HepG2 (cell line): Measurements from ENCODE around the gene ASL. TPM values are rescaled to one million over a fixed set of nuclear protein-coding genes. Genes with fewer than 3 reads are reported as not detected.

Source experiments
- CEBPG ChIP-seq: IDR thresholded peaks from 2 replicates; pipeline ENCODE4 v1.6.1; 2016
- GABPB1 ChIP-seq: IDR thresholded peaks from 2 replicates; pipeline ENCODE4 v1.6.1; 2016; ENCODE audit warnings: mild to moderate bottlenecking, missing genetic modification reagents, moderate library complexity, missing compliant biosample characterization
- NBN ChIP-seq: fragments of 450-650 bp; conservative IDR thresholded peaks from 2 replicates; pipeline ENCODE4 v1.6.1; 2017
- NFKBIZ ChIP-seq: IDR thresholded peaks from 2 replicates; pipeline ENCODE4 v1.6.1; 2018; ENCODE audit warnings: missing genetic modification reagents, missing compliant biosample characterization
- ZFAT ChIP-seq: sonication (generic); formaldehyde crosslinking; conservative IDR thresholded peaks from 2 replicates; pipeline ENCODE4 v1.8.1; 2023; ENCODE audit warnings: missing genetic modification reagents, inconsistent platforms
- ZNF335 ChIP-seq: sonication (generic); formaldehyde crosslinking; IDR thresholded peaks from 2 replicates; pipeline ENCODE4 v1.4.0; 2020; ENCODE audit warnings: missing genetic modification reagents
- ZNF607 ChIP-seq: sonication (generic); formaldehyde crosslinking; IDR thresholded peaks from 2 replicates; pipeline ENCODE4 v1.5.1; 2020; ENCODE audit warnings: missing genetic modification reagents, mild to moderate bottlenecking, borderline replicate concordance
- ZNF850 ChIP-seq: sonication (generic); formaldehyde crosslinking; conservative IDR thresholded peaks from 2 replicates; pipeline ENCODE4 v1.9.0; 2021; ENCODE audit warnings: mild to moderate bottlenecking, missing genetic modification reagents
- polyA plus RNA-seq, 8 experiments: library from polyadenylated mRNA; depleted of rRNA in 3 of 8; stranded (reverse) in 7 of 8; unstranded in 1 of 8; fragments of >200 nt; fragmentation: Illumina TruSeq in 4 of 8; extraction: Trizol in 4 of 8; gene quantifications; 2 replicates each; pipeline versions ENCODE4 v1.2.1 to v1.2.3, GENCODE V29; 2011 to 2016; ENCODE audit warnings: low read depth in 4 of 8, missing spikeins in 1 of 8, mixed read lengths in 1 of 8; ENCODE audit not compliant: insufficient read depth in 1 of 8
- total RNA-seq, 5 experiments: library from RNA; depleted of rRNA; stranded (reverse); fragments of >200 nt; fragmentation: Illumina TruSeq; extraction: Trizol; gene quantifications; 2 replicates each; pipeline ENCODE4 v1.2.3, GENCODE V29; 2016; ENCODE audit warnings: low read depth in 1 of 5
- TF ChIP-seq, protein P1 (sequence below): sonication (generic); formaldehyde crosslinking; IDR thresholded peaks from 2 replicates; pipeline ENCODE4 v1.9.0; 2021; ENCODE audit warnings: mild to moderate bottlenecking, missing genetic modification reagents
- TF ChIP-seq, protein P2 (sequence below): sonication (generic); formaldehyde crosslinking; IDR thresholded peaks from 2 replicates; pipeline ENCODE4 v1.4.0; 2020; ENCODE audit warnings: missing genetic modification reagents, borderline replicate concordance
- TF ChIP-seq, protein P3 (sequence below): sonication (generic); formaldehyde crosslinking; IDR thresholded peaks from 2 replicates; pipeline ENCODE4 v1.9.0; 2021; ENCODE audit warnings: missing genetic modification reagents, mild to moderate bottlenecking, borderline replicate concordance
- TF ChIP-seq, protein P4 (sequence below): sonication (generic); formaldehyde crosslinking; IDR thresholded peaks from 2 replicates; pipeline ENCODE4 v1.5.1; 2020; ENCODE audit warnings: mild to moderate bottlenecking, moderate library complexity, missing genetic modification reagents

ASL gene
- total and polyA plus RNA-seq, 2 of the 13 experiments (the other 11 are each of a cell fraction or from before 2014, with no cell fraction given): 71.4 to 96.5 TPM

DNA sequence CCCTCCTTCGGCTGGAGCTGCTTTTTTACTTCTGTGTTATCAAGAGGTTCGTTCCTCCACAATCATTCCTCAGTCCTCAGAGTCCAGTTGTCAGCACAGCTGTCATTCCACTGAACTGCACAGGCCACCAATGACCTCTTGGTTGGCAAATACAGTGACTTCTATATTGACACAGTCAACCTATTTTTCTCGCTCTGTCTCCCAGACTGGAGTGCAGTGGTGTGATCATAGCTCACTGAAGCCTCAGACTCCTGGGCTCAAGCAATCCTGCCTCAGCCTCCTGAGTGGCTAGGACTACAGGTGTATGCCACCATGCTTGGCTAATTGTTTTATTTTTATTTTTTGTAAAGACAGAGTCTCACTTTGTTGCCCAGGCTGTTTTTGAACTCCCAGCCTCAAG lies 66.7 kb downstream of the ASL start (continued):
- TF ChIP-seq, protein P1, sequence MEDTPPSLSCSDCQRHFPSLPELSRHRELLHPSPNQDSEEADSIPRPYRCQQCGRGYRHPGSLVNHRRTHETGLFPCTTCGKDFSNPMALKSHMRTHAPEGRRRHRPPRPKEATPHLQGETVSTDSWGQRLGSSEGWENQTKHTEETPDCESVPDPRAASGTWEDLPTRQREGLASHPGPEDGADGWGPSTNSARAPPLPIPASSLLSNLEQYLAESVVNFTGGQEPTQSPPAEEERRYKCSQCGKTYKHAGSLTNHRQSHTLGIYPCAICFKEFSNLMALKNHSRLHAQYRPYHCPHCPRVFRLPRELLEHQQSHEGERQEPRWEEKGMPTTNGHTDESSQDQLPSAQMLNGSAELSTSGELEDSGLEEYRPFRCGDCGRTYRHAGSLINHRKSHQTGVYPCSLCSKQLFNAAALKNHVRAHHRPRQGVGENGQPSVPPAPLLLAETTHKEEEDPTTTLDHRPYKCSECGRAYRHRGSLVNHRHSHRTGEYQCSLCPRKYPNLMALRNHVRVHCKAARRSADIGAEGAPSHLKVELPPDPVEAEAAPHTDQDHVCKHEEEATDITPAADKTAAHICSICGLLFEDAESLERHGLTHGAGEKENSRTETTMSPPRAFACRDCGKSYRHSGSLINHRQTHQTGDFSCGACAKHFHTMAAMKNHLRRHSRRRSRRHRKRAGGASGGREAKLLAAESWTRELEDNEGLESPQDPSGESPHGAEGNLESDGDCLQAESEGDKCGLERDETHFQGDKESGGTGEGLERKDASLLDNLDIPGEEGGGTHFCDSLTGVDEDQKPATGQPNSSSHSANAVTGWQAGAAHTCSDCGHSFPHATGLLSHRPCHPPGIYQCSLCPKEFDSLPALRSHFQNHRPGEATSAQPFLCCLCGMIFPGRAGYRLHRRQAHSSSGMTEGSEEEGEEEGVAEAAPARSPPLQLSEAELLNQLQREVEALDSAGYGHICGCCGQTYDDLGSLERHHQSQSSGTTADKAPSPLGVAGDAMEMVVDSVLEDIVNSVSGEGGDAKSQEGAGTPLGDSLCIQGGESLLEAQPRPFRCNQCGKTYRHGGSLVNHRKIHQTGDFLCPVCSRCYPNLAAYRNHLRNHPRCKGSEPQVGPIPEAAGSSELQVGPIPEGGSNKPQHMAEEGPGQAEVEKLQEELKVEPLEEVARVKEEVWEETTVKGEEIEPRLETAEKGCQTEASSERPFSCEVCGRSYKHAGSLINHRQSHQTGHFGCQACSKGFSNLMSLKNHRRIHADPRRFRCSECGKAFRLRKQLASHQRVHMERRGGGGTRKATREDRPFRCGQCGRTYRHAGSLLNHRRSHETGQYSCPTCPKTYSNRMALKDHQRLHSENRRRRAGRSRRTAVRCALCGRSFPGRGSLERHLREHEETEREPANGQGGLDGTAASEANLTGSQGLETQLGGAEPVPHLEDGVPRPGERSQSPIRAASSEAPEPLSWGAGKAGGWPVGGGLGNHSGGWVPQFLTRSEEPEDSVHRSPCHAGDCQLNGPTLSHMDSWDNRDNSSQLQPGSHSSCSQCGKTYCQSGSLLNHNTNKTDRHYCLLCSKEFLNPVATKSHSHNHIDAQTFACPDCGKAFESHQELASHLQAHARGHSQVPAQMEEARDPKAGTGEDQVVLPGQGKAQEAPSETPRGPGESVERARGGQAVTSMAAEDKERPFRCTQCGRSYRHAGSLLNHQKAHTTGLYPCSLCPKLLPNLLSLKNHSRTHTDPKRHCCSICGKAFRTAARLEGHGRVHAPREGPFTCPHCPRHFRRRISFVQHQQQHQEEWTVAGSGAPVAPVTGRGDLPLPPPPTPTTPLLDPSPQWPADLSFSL (CRISPR knock-in tag): no peak
- TF ChIP-seq CEBPG (peak; percentile 78), ZNF850 (CRISPR knock-in tag) (no peak), ZNF335 (CRISPR knock-in tag) (no peak), ZNF607 (no peak), NFKBIZ (CRISPR knock-in tag) (no peak), NBN (no peak), ZFAT (CRISPR knock-in tag) (no peak), GABPB1 (CRISPR knock-in tag) (no peak)
- TF ChIP-seq, protein P2, sequence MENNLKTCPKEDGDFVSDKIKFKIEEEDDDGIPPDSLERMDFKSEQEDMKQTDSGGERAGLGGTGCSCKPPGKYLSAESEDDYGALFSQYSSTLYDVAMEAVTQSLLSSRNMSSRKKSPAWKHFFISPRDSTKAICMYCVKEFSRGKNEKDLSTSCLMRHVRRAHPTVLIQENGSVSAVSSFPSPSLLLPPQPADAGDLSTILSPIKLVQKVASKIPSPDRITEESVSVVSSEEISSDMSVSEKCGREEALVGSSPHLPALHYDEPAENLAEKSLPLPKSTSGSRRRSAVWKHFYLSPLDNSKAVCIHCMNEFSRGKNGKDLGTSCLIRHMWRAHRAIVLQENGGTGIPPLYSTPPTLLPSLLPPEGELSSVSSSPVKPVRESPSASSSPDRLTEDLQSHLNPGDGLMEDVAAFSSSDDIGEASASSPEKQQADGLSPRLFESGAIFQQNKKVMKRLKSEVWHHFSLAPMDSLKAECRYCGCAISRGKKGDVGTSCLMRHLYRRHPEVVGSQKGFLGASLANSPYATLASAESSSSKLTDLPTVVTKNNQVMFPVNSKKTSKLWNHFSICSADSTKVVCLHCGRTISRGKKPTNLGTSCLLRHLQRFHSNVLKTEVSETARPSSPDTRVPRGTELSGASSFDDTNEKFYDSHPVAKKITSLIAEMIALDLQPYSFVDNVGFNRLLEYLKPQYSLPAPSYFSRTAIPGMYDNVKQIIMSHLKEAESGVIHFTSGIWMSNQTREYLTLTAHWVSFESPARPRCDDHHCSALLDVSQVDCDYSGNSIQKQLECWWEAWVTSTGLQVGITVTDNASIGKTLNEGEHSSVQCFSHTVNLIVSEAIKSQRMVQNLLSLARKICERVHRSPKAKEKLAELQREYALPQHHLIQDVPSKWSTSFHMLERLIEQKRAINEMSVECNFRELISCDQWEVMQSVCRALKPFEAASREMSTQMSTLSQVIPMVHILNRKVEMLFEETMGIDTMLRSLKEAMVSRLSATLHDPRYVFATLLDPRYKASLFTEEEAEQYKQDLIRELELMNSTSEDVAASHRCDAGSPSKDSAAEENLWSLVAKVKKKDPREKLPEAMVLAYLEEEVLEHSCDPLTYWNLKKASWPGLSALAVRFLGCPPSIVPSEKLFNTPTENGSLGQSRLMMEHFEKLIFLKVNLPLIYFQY: no peak
- TF ChIP-seq, protein P3, sequence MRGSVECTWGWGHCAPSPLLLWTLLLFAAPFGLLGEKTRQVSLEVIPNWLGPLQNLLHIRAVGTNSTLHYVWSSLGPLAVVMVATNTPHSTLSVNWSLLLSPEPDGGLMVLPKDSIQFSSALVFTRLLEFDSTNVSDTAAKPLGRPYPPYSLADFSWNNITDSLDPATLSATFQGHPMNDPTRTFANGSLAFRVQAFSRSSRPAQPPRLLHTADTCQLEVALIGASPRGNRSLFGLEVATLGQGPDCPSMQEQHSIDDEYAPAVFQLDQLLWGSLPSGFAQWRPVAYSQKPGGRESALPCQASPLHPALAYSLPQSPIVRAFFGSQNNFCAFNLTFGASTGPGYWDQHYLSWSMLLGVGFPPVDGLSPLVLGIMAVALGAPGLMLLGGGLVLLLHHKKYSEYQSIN (CRISPR knock-in tag): no peak
- TF ChIP-seq, protein P4, sequence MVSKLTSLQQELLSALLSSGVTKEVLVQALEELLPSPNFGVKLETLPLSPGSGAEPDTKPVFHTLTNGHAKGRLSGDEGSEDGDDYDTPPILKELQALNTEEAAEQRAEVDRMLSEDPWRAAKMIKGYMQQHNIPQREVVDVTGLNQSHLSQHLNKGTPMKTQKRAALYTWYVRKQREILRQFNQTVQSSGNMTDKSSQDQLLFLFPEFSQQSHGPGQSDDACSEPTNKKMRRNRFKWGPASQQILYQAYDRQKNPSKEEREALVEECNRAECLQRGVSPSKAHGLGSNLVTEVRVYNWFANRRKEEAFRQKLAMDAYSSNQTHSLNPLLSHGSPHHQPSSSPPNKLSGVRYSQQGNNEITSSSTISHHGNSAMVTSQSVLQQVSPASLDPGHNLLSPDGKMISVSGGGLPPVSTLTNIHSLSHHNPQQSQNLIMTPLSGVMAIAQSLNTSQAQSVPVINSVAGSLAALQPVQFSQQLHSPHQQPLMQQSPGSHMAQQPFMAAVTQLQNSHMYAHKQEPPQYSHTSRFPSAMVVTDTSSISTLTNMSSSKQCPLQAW (CRISPR knock-in tag): 0 out of 2 replicates have a peak, but pooled peaks have one; percentile 37
